ENCODE results near the gene CCDC91.

DNA sequence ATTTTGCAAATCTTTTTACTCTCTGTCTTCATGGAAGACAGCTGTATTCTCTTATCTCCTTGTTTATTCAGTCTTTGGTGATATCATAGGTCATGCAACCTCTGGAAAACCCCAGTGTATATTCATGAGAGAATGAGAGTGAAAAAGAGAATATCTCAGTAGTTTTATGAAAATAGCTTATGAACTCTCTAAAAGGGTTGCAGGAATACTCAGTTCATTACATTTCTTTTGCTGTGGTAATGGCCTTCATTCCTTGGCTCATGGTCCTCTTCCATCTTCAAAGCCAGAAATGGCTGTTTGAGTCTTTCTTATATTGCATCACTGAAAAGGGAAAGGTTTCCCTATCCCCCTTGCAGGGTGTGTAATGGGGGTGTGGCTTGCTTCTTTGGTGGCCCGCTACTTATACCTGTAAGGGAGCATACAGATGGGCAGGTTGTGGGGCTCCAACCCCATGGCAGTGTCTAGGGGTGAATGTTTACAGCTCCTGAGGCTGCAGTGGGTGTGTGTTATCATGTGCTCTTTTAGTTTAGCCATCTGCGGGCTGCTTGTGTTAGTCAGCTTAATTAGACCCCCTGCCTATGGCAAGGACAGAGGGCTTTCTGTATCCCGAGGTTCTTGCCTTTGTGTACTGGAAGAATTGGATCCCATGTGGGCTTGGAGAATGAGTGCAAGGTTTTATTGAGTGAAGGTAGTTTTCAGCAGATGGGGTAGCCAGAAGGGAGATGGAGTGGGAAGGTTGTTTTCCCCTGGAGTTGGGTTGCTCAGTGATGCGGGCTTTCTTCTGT is 150.2 kb downstream of the CCDC91 start:
- no peak for TF ChIP-seq POLR2AphosphoS5 (IDR thresholded peaks at IDR 0.05; ENCODE audit: low read depth, low read length)
- TF ChIP-seq, protein P1, sequence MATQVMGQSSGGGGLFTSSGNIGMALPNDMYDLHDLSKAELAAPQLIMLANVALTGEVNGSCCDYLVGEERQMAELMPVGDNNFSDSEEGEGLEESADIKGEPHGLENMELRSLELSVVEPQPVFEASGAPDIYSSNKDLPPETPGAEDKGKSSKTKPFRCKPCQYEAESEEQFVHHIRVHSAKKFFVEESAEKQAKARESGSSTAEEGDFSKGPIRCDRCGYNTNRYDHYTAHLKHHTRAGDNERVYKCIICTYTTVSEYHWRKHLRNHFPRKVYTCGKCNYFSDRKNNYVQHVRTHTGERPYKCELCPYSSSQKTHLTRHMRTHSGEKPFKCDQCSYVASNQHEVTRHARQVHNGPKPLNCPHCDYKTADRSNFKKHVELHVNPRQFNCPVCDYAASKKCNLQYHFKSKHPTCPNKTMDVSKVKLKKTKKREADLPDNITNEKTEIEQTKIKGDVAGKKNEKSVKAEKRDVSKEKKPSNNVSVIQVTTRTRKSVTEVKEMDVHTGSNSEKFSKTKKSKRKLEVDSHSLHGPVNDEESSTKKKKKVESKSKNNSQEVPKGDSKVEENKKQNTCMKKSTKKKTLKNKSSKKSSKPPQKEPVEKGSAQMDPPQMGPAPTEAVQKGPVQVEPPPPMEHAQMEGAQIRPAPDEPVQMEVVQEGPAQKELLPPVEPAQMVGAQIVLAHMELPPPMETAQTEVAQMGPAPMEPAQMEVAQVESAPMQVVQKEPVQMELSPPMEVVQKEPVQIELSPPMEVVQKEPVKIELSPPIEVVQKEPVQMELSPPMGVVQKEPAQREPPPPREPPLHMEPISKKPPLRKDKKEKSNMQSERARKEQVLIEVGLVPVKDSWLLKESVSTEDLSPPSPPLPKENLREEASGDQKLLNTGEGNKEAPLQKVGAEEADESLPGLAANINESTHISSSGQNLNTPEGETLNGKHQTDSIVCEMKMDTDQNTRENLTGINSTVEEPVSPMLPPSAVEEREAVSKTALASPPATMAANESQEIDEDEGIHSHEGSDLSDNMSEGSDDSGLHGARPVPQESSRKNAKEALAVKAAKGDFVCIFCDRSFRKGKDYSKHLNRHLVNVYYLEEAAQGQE (IDR thresholded peaks at IDR 0.05; ENCODE audit: insufficient read depth in 1 of 2, low read depth in 2 of 2, low read length in 2 of 2): no peak
- no peak for TF ChIP-seq TAF1 (IDR thresholded peaks at IDR 0.05; ENCODE audit: borderline replicate concordance, insufficient read depth, low read length)

Measured in PFSK-1 (cell line).